GM18507 (cell line): ENCODE data around the gene FANK1.
"Not testable (repeated sequence)": the region's sequence is repeated elsewhere in the genome, so short reads cannot be mapped to it uniquely, and the experiment has no call there.

Source experiments
- DNase-seq: peaks from one replicate; pipeline ENCODE4 v3.0.0; 2011; ENCODE audit warnings: low read depth; ENCODE audit not compliant: insufficient read length; ENCODE audit errors: extremely low spot score
- FAIRE-seq: peaks from 2 replicates; lab custom pipeline; 2011; peaks lifted over from hg19 to GRCh38; lab: Jason Lieb, UNC

Gene FANK1

DNA sequence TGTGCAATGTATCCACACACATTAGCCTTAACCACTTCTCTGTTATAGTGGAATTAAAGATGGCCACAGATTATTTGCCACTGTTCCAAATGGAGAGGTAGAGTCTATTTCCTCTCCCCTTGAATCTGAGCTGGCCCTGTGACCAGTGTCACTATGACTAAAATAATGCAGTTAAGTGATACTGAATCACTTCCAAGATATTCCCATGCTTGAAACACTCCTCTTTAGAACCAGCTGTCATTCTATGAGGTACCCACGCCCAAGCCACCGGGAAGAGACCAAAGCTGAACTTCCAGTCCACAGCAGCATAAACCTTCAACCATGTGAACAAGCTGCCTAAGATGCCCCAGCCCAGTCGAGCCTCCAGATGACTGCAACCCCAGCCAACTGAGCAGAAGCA is 13.2 kb upstream of the FANK1 start:
- no peak for FAIRE-seq
- DNase-seq = no peak

DNA sequence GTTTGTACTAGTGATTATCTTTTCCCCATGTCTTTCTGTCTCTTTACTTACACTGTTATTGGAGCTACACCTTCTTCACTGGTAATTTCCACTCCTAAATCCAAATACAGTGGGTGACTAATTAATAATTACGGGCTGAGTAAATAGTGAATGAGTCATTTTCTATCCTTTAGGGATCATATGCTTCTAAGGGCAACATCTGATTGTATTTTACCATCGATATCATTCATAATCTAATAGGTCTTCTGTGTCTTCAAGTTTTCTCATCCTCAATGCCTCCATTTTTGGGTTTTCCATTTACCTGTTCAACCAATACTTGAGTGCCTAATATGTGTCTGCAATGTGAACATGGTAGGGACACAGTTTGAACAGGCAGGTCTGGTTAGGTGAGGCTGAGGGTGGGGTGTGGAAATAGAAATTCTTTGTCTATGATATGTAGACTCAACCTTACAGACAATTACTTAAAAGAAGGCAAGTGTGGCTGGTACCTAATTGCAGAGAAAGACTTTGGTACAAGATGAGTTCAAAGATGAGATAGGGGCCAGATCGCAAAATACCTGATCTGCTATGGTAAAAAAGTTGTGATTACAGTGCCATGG is 9.4 kb upstream of the FANK1 start:
- DNase-seq (no peak), FAIRE-seq (no peak)

DNA sequence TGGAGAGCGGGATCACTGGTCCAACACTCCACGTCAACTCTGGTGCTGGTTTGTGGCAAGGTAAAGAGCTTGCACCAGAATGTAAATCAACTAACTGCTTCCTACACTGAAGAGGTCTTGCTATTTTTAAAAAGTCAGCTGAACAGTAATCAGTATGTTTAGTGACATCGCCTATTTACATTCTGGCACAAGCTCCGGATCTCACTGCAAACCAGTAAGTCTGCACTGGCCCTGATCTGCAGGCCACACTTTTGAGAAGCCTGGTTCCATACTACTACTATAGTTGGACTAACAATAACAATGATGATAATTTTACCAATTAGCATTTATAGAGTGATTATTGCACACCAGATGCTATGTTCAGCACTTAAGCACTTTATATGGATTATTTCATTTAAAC is 6.9 kb upstream of the FANK1 start:
- not testable (repeated sequence) for DNase-seq, FAIRE-seq

DNA sequence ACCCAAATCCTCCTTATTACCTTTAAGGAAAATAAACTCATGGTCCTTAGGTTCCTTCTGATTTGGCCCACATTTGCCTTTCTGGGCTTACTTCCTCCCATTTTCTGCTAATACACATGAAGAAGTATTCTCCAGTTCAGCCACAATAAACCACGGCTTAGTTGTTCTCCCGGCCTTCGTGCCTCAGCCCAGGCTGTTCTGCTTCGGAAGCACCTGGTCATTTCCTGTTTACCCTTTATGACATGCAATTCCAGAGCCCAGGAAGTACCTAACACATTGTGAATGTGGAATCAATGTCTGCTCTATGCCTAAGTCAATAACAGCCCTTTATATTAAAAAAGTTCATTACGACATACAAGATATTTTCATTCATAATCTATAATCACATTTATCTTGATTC is 4.0 kb upstream of the FANK1 start:
- FAIRE-seq, DNase-seq: not testable (repeated sequence)

DNA sequence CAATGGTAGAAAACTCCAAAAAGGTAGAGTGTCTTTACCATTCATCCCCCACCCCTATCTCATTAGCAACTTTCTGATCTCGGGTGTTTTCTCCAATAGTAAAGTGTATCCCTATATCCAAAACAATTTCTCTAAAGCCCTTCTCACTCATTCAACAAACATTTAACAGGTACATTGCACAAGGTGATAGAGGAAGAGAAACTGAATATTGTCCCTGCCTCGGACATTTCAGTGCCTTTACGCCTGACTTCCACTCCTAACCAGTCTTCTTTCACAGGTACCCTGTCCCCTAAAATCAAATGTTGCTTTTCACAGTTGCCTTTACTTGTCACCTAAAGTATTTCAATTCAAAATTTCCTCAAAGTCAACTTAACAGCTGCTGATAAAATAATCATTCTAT is 2.2 kb upstream of the FANK1 start:
- not testable (repeated sequence) for FAIRE-seq, DNase-seq

DNA sequence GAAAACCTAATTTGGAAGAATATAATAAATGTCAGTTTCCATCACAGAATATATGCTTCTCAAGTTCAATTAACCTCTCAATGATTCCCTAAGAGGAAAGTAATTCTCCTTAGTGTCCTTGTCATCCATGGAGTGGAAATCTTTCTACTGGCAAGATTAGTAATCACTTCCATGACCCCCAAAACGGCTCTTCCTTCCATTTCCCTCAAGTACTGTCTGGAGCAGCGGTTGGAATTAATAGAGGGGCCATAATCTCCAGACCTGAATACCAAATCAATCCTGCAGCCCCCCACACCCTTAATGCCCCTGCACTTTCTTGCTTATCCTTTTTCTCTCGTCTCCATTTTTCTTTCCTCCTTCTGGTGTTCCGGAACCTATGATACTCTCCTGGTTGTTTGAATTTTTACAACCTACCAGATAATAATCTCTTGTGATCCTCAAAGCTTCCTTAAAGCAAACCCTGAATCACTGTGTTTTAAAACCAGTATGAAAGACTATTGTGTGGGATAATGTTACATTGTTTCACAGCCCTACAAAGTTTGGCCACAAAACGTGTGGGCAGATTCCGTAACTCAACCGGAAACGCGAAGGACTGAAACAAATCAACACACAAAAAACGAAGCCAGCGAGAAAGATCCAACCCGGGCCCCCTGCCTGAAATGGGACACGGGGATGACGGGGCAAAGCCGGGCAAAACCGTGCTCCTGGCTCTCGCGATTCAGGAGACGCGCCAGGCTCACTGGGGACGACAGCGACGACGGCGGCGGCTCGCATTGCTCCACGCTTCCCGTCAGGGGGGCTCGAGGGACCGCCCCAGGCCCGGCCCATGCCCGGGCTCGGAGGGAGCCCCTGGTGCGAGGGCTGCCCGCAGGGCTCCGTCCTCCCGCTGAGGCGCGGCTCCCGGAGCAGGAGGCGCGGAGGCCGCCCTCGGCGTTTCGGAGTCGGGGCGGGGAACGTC is 955 bp upstream of the FANK1 start:
- DNase-seq, FAIRE-seq: not testable (repeated sequence)

DNA sequence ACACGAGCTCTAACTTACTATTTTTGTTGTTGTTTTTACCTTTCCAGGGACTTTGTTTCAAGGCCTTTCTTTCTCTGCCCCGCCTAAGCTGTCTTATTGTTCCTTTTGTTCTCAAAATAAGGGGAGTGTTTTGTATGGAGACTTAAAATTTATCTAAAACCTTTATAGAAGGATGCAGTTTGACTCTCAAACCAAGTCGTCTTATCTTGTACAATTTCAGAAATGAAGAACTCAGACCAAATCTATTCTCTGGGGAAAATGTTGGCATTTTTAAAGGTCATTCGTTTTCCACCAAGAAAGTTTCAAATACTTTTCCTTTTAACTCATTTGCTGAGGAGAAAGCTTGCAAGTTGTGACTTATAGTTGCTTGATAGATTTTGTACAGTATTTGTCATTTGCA is 953 bp downstream of the FANK1 start:
- FAIRE-seq, DNase-seq: not testable (repeated sequence)

DNA sequence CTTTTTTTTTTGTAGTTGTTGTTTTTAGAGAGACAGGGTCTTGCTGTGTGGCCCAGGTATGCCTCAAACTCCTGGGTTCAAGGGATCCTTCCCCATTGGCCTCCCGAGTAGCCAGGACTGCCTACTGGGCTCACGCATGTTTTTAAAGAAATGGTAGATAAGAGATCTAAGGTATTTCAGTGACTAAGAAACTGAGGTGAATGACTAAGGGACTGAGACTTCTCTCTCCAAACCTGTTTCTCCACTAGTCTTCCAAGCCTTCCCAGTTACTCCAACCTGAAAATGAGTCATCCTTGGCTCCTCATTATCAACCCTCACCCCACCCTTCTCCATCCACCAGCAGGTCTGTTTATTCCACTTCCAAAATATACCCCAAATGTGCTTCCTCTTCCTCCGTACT is 4.6 kb downstream of the FANK1 start:
- not testable (repeated sequence) for FAIRE-seq, DNase-seq

DNA sequence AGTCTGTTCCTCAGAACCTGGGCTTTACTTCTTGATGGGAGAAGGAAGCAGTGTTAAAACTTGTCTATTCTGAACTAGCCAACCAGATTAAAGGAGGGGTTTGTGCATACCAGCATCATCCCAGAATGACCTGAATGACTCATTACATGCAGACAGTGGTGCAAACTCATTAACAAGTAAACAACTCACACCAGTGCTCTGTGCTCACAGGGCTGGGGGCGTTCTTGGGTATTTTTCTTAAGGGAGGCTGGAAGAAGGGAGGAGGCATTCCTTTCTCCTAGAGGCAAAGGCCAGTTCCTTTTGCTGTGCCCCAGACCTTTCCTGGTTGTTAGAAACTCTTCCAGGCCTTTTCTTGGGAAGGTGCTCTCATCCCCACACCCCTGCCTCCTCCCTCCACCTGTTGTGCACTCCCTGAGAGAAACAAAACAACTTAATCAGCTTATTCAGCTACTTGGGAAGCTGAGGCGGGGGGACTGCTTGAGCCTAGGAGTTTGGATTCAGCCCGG is 6.8 kb downstream of the FANK1 start:
- not testable (repeated sequence) for FAIRE-seq, DNase-seq

DNA sequence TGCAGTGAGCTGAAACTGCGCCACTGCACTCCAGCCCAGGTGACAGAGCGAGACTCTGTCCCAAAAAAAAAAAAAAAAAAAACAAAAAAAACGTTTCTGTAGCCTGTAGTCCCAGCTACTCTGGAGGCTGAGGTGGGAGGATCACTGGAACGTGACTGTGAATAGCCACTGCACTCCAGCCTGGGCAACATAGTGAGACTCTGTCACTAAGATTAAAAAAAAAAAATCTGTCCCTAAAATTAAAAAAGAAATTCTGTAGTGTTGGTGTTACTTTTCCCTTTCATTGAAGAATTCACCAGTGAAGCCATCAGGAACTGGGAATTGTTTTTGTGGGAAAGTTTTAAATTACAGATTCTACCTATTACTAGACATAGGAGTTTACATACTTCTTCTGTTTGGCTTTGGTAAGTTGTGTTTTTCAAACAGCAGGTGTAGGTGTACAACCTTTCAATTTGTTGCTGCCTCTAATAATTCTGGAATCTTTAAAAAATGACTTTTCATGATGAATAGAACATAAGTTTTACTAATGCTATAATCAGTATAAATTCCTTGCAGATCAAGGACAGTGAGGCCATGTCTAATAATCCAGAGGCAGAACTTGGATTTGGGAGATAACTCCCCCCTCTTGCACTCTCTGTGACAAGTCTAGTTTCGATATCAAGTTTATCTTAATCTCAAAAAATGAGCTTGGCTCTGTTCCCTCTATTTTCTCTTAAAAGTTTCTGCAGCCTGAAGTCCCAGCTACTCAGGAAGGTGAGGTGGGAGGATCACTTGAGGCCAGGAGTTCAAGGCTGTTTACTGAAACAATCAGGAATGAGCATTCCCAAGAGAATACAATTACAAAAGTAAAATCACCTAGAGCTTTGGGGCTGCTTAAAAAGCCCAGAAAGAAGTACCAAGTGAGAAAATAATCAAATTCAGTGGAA is 9.0 kb downstream of the FANK1 start:
- not testable (repeated sequence) for DNase-seq, FAIRE-seq

DNA sequence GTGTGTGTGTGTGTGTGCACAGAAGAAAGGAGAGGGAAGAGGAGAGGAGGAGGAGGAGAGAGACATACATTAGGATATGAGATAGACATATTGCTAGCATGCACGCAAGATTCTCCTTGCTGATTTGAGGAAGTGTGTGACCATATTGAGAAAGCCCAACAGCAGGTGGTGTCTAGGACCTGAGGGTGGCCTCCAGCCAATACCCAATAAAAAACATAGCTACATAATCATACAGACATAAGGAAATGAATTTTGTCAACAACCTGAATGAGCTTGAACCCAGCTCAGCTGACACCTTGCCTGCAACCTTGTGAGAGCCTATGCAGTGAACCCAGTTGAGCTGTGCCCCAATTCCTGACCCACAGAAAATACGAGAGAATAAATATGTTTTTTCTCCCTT is 11.2 kb downstream of the FANK1 start:
- DNase-seq, FAIRE-seq: not testable (repeated sequence)

DNA sequence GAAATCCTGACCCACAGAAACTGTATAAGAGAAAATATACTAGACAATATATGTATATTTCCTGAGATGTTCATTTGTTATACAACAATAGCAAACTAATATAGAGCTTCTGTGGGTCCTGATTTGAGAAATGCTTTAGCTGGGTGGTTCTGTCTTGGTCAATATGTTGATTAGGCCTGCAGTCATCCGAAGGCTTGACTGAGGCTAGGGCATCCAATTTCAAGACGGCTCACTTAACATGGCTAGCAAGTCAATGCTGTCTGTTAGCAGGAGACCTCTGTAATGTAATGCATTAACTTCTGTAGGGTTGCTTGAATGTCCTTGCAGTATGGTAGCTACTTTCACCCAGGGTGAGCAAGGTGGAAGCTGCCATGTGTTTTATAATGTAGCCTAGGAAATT is 12.4 kb downstream of the FANK1 start:
- DNase-seq, FAIRE-seq: not testable (repeated sequence)

DNA sequence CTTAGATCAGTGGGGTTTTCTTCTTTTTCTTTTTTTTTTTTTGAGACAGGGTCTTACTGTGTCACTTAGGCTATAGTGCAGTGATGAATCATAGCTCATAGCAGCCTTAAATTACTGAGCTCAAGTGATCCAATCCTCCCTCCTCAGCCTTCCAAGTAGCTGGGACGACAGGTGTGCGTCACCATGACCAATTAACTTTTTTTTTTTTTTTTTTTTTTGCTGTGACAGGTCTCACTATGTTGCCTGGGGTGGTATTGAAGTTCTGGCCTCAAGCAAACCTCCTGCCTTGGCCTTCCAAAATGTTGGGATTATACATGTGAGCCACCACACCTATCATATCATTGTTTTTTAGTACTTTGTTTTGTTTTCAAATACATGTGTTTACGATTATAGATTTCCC is 13.1 kb downstream of the FANK1 start:
- not testable (repeated sequence) for FAIRE-seq, DNase-seq

DNA sequence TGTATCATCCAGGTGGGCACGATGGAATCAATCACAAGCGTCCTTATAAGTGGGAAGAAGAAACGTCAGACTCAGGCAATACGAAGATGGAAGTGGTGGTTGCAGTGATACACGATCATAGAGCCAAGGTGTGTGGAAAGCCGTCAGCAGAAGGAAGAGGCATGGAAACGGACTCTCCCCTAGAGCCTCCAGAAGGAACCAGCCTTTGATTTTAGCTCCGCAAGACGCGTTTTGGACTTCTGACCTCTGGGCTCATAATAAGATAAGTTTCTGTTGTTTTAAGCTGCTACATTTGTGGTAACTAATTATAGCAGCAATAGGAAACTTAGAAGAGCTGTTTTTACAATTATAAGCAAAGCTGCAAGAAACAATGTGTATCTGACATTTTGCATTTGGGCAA is 14.8 kb downstream of the FANK1 start:
- FAIRE-seq (no peak), DNase-seq (no peak)

DNA sequence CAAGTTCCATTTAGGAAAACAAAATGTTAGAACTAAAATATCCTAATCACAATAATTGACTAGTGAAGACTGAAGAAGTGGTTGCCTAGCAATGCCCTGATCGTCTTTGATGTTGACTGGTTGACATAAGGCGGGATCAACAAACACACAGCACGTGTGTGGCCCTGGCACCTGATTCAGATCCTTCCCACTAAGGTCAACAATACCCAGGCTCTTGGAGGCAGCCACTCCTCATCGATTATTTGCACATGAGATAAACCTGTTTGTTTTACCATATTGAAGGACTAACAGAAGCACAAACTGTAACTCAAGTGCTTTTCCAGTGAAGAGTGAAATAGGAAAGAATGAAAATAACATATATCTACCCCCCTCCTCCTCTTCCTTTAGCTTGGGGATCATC is 15.6 kb downstream of the FANK1 start:
- no peak for DNase-seq
- no peak for FAIRE-seq

DNA sequence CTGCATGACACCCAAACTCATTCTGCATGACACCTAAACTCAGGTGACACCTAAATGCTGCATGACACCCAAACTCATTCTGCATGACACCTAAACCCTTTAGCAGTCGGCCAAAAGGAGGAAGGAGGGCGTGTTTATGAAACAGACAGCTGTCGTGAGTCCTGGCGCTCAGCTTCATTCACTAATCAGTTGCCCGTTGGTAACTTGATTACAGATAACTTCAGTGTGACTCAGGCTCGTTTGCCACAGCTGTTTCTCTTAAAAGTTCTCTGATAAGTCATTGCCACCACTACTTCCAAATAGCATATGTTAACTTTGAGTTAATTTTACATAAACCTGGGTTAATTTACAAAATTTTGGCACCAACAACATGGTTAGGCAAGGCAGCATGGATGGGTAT is 16.9 kb downstream of the FANK1 start:
- not testable (repeated sequence) for FAIRE-seq, DNase-seq

DNA sequence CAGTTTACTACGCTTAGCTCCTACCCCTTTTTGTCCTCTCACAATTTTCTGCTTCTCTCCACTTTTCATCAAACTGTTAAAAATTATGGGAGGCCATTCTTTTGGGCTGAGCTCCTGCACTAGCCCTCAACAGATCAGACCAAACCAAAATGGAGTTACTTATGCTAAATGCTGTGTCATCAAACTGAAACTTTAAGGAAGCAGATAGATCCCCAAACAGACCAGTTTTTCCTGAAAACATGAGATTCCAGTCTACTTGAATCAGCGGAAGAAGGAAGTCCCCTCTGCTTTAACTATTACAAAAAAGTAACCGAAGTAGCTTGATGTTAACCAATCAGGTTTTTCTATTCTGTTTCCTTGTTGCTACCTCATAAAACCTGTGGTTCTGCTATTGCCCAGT is 20.6 kb downstream of the FANK1 start:
- FAIRE-seq (no peak), DNase-seq (no peak)

DNA sequence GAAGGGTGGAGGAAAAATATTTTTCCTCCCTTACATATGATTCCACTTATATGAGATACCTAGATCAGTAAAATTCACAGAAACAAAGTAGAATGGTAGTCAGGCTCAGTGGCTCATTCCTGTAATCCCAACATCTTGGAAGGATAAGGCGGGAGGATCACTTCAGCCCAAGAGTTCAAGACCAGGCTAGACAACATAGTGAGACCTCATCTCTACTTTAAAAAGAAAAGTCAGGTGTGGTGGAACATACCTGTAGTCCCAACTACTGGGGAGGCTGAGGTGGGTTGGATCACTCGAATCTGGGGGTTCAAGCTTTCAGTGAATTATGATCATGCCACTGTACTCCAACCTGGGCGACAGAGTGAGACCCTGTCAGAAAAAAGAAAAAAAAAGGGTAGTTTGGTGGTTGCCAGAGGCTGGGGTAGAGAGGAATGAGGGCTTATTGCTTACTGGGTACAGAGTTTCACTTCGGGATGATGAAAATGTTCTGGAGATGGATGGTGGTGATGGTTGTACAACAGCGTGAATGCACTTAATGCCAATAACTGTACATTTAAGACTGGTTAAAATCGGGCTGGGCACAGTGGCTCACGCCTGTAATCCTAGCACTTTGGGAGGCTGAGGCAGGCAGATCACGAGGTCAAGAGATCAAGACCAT is 21.5 kb downstream of the FANK1 start:
- not testable (repeated sequence) for FAIRE-seq, DNase-seq
